Fibroblast of skin of abdomen (primary cell): ENCODE data around the gene SLC4A1. TPM values are rescaled to one million over a fixed set of nuclear protein-coding genes. Genes with fewer than 3 reads are reported as not detected.

Source experiments
- DNase-seq: peaks from one replicate; pipeline ENCODE4 v3.0.0-alpha.2; 2013
- polyA plus RNA-seq, 2 experiments: library from polyadenylated mRNA; unstranded; fragments of 120-200 nt; gene quantifications; one replicate each; pipeline ENCODE4 v1.2.1, GENCODE V29; 2013; ENCODE audit not compliant: insufficient read length in 2 of 2

Gene SLC4A1
- not detected for polyA plus RNA-seq (2013, experiment 1 of 2; ENCODE audit: insufficient read length)
- polyA plus RNA-seq (2013, experiment 2 of 2; ENCODE audit: insufficient read length): 0.27 TPM

- no peak for DNase-seq
These were observed at the start of gene SLC4A1 for GRCh38 chr17:44267818-44268490. Gene SLC4A1 (minus strand): TSS chr17:44268135. CDS start chr17:44262866, 5,269 bp downstream.

- no peak for DNase-seq
These were observed 49.6 kb upstream of the SLC4A1 start for GRCh38 chr17:44317545-44317944.

DNA sequence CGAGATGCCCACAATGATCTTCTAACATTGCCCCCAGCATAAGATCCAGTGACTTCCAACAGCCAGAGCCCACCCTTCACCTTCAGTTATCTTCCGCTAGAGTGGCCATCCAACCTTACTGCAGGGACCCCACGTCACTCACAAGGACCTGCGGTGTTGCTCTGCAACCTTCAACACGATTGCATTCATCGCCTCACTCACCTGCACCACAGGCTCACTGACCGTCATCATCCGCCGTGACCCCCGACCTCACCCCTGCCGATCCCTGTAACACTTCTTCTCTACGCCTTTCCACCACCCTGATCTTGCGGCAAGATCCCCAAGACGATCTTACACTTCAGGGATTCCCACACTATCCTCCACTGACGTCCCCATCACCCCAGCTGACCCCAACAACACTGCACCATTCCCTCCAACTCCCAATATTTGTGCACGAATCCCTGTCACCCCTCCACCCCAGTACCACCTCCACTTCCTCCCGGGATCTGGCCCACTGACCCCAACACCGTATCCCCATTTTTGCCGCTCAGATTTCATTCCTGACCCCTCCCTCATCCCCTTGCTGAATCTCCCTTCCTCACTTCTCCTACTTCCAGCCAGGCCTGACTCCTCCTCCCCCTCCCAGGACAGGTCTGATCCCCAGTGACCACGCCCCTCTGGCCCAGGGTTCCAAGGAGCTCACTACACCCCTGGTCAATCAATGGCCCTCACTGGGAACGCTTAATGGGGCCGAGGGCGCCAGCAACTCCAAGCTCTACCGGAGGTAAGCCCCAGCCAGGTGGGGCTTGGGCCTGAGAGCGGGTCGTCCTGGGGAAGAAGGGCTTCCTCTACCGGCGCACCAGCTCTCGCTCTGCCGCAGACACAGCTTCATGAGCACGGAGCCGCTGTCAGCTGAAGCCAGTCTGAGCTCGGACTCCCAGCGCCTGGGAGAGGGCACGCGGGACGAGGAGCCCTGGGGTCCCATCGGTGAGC is 48.1 kb upstream of the SLC4A1 start:
- DNase-seq: no peak

- DNase-seq: no peak
These were observed 47.1 kb upstream of the SLC4A1 start for GRCh38 chr17:44314869-44315661.

GRCh38 chr17:44314524-44314868 is 46.6 kb upstream of the SLC4A1 start:
- no peak for DNase-seq

DNA sequence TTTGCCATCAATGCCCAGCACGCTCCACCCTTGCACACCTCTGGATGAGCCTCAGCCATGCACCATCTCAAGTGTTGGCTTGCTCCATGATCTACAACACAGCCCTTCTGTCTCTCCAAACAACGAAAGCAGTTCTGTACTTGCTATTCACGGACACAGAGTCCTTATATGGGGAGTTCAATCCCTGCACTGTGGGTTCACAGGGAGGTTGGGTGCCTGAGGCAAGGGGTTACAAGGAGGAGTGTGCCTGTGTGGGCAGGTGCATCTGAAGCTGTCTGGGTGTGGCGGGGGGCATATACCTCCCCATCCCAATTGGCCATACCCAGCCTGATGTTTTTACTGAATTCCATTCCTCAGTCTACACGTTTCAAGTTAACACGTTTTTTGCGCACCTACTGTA is 46.1 kb upstream of the SLC4A1 start:
- no peak for DNase-seq

- no peak for DNase-seq
These were observed 44.6 kb upstream of the SLC4A1 start for GRCh38 chr17:44312396-44313104.

GRCh38 chr17:44311562-44312181 is 43.7 kb upstream of the SLC4A1 start:
- DNase-seq: no peak

DNA sequence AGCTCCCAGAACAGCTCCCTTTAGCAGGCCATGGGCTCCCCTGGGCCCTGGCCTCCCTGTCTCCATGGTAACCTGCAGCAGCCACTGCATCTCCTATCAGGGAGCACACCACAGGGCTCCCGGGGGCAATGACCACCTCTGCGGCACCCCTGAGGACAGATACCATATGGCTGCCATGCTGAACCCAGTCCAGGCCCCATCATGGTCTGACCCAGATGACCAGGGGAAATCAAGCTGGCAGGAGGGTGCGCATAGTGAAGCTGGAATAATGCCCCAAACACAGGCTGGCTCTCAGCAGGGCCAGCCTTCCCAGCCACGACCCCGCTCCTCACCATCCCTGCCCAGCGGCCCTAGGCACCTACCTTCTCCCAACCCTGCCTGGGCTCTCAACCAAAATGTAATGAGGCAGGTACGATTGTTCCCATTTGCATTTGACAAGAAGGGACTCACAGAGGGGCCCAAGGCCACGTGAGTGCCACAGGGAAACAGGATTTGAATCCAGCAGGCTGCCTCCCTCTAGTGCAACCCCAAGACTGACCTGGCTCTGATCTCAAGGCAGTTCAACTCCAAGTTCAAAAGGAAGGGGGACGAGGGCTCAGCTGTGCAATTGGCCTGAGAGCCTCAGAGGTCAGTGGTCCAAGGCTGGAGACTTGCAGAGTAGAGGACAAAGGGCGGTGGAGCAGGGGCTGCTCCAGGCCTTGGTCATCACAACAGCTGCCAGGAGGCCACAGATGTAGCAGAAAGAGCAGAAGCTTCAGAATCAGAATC is 42.9 kb upstream of the SLC4A1 start:
- no peak for DNase-seq

- no peak for DNase-seq
These were observed 42.3 kb upstream of the SLC4A1 start for GRCh38 chr17:44310188-44310587.

DNA sequence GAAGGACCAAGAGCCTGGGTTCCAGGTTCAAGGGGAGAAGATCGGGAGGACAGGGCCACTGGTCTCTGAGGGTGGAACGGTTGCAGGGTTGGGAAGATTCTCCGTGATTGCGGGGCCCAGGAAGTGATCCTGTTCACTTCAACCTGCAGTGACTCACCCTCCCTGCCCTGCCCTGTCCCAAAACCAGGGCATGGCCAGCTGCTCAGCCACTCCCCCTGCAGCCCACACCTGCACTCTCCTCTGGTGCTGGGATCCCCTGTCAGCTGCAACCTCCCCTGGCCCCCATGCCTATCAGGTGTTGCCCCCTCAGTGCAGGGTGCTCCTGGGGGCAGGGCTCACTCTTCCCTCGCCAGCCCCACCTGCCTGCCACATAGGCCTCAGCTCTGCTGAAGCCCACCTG is 41.5 kb upstream of the SLC4A1 start:
- no peak for DNase-seq

DNA sequence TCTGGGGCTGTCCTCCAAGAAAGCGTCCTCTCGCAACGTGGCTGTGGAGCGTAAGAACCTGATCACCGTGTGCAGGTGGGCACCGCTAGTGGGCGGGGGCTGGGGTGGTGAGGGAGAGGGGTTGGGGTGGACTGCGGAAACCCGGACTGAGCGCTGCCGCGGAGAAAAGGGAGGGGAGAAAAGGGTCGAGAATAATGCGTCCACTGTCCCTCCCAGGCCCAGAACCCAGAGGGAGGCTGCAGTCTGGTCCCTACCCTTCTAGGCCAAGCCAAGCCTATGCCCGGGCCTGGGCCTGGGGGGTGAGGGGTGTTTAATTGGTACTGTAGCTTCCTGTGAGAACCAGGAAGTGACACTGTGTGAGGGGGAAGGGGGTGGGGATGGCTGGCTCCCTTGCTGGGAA is 40.9 kb upstream of the SLC4A1 start:
- DNase-seq: no peak

- peak; percentile 77 for DNase-seq
These were observed 40.4 kb upstream of the SLC4A1 start, which contains the start of gene RUNDC3A for GRCh38 chr17:44308320-44308818. Gene RUNDC3A (plus strand): TSS chr17:44308601. CDS start chr17:44308833, 232 bp downstream.

GRCh38 chr17:44307387-44308186 is 39.7 kb upstream of the SLC4A1 start:
- no peak for DNase-seq

- DNase-seq: no peak
These were observed 36.7 kb upstream of the SLC4A1 start for GRCh38 chr17:44304651-44305050.

DNA sequence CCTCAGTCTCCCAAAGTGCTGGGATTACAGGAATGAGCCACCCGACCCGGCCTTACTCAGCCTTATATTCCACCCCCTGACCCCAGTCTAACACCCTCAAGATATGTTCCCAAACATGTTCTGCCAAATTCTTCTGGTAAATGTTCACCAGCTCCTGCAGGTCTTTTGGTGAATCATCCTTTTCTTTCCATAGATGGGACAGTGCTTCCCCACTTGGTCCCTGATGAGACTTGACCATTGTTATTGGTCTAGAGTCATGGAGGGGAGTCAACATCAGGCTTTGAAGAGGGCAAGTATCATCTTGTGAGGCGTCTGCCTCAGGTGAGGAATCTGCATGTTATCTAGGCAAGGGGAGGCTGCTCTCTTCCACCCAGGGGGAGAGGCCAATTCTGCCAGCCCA is 30.0 kb upstream of the SLC4A1 start:
- no peak for DNase-seq

DNA sequence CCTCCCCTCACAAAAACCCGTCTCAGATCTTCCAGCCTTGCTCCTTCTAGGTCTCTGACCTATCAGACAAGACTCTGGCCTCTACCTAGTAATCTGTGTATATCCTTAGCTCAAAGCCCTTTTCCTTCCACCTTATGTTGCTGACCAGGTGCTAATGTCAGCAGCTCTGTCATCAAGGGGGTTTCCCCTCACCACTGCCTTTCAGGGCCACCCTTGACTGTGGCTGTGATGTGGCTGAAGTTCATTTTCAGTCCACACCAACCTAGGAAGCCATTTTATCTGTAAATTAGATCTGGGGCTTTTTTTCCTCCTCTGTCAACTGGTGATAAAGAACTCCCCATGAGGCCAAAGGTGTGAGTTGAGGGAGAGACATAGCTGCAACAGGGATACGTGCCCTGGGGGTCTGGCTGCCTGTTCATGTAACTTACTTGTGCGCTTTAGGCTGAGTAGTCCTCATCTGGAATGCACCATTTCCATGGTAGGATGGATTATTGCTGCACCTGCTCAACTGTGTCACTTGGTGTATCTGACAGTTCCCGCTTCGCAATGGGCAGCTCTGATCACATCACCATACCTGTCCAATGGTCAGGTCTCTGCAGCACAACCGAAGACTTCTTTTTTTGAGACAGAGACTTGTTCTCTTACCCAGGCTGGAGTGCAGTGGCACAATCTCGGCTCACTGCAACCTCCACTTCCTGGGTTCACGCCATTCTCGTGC is 25.7 kb upstream of the SLC4A1 start:
- no peak for DNase-seq

DNA sequence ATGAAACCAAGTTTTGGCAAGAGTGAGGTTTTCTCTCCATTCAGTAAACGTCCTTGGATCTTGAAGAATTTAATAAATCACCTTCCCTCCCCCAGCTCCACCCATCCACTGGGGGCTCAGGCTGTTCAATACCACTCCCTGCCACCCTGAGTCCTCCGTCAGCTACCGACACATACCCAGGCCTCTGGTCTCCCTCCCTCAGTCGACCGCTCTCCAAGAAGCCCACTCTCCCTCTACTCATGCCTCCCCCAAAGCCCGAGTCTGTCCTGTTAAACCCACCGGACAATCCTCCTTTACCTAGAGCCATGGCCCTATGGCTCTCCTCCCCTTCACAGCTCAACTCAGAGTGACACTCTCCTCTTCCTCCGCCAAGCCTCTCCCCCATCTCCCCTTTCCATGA is 19.7 kb upstream of the SLC4A1 start:
- DNase-seq: no peak

DNA sequence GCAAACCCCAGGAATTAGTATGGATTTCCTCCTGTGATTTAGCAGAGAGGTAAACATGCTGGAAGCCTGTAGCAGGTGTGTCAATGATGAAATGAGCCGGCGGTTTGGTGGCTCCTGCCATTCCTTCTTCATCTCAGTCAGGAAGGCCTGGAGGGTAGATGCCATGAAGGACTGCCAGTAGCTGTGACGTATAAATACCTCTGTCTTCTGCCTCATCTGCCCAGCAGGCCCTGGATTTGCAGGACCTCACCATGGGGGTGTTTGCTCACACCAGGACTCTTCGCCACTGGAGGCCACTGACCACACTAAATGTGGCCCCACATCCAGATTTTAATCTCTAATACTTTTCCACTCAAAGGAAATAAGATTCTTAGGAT is 16.1 kb upstream of the SLC4A1 start:
- no peak for DNase-seq
